HepG2 (cell line): ENCODE results near the gene SEC61B. TPM values are rescaled to one million over a fixed set of nuclear protein-coding genes. Genes with fewer than 3 reads are reported as not detected.

Experiments used
- AFF4 ChIP-seq: sonication (generic); formaldehyde crosslinking; IDR thresholded peaks from 2 replicates; pipeline ENCODE4 v1.4.0; 2020; ENCODE audit warnings: missing genetic modification reagents
- DMAP1 ChIP-seq: IDR thresholded peaks from 2 replicates; pipeline ENCODE4 v1.6.1; 2016
- FOSL2 ChIP-seq: sonication (generic); formaldehyde crosslinking; IDR thresholded peaks from 2 replicates; pipeline ENCODE4 v1.4.0; 2020; ENCODE audit warnings: missing genetic modification reagents
- GABPA ChIP-seq, 2 experiments: IDR thresholded peaks; 2 replicates each; pipeline ENCODE4 v1.6.1; 2011 to 2016; ENCODE audit warnings: low read depth in 2 of 2, low read length in 1 of 2, missing biosample characterization in 1 of 2, missing genetic modification characterization in 1 of 2
- IKZF5 ChIP-seq: IDR thresholded peaks from 2 replicates; pipeline ENCODE4 v1.6.1; 2018; ENCODE audit warnings: missing genetic modification reagents, mild to moderate bottlenecking, missing compliant biosample characterization
- IRF2 ChIP-seq: IDR thresholded peaks from 2 replicates; pipeline ENCODE4 v1.6.1; 2018; ENCODE audit warnings: missing genetic modification reagents, missing compliant biosample characterization
- ISL2 ChIP-seq: sonication (generic); formaldehyde crosslinking; IDR thresholded peaks from 2 replicates; pipeline ENCODE4 v1.5.0; 2020; ENCODE audit warnings: missing genetic modification reagents
- XBP1 ChIP-seq: sonication (generic); formaldehyde crosslinking; IDR thresholded peaks from 2 replicates; pipeline ENCODE4 v1.5.0; 2020; ENCODE audit warnings: missing genetic modification reagents
- ZNF451 ChIP-seq: sonication (generic); formaldehyde crosslinking; IDR thresholded peaks from 2 replicates; pipeline ENCODE4 v1.5.0; 2020; ENCODE audit warnings: mild to moderate bottlenecking, missing genetic modification reagents
- ZNF616 ChIP-seq: sonication (generic); formaldehyde crosslinking; IDR thresholded peaks from 2 replicates; pipeline ENCODE4 v1.5.0; 2020; ENCODE audit warnings: low read depth, mild to moderate bottlenecking, missing genetic modification reagents
- ZNF646 ChIP-seq: sonication (generic); formaldehyde crosslinking; IDR thresholded peaks from 2 replicates; pipeline ENCODE4 v1.9.0; 2021; ENCODE audit warnings: mild to moderate bottlenecking, missing genetic modification reagents
- ZNF83 ChIP-seq: sonication (generic); formaldehyde crosslinking; IDR thresholded peaks from 2 replicates; pipeline ENCODE4 v1.4.0; 2020; ENCODE audit warnings: missing genetic modification reagents, mild to moderate bottlenecking, borderline replicate concordance
- ZNF841 ChIP-seq: sonication (generic); formaldehyde crosslinking; IDR thresholded peaks from 2 replicates; pipeline ENCODE4 v1.8.1; 2023; ENCODE audit warnings: missing genetic modification reagents, borderline replicate concordance
- polyA plus RNA-seq, 8 experiments: library from polyadenylated mRNA; depleted of rRNA in 3 of 8; stranded (reverse) in 7 of 8; unstranded in 1 of 8; fragments of >200 nt; fragmentation: Illumina TruSeq in 4 of 8; extraction: Trizol in 4 of 8; gene quantifications; 2 replicates each; pipeline versions ENCODE4 v1.2.1 to v1.2.3, GENCODE V29; 2011 to 2016; ENCODE audit warnings: low read depth in 4 of 8, missing spikeins in 1 of 8, mixed read lengths in 1 of 8; ENCODE audit not compliant: insufficient read depth in 1 of 8
- total RNA-seq, 5 experiments: library from RNA; depleted of rRNA; stranded (reverse); fragments of >200 nt; fragmentation: Illumina TruSeq; extraction: Trizol; gene quantifications; 2 replicates each; pipeline ENCODE4 v1.2.3, GENCODE V29; 2016; ENCODE audit warnings: low read depth in 1 of 5
- TF ChIP-seq, protein P1 (sequence below): sonication (generic); formaldehyde crosslinking; IDR thresholded peaks from 2 replicates; pipeline ENCODE4 v1.4.0; 2020; ENCODE audit warnings: mild to moderate bottlenecking, missing genetic modification reagents

SEC61B gene
- total and polyA plus RNA-seq, 2 of the 13 experiments (the other 11 are each of a cell fraction or from before 2014, with no cell fraction given), result 191 to 368 TPM

GRCh38 chr9:99221621-99222415 is at the start of gene SEC61B, which contains the start of gene ALG2 (continued):
- TF ChIP-seq, protein P1, sequence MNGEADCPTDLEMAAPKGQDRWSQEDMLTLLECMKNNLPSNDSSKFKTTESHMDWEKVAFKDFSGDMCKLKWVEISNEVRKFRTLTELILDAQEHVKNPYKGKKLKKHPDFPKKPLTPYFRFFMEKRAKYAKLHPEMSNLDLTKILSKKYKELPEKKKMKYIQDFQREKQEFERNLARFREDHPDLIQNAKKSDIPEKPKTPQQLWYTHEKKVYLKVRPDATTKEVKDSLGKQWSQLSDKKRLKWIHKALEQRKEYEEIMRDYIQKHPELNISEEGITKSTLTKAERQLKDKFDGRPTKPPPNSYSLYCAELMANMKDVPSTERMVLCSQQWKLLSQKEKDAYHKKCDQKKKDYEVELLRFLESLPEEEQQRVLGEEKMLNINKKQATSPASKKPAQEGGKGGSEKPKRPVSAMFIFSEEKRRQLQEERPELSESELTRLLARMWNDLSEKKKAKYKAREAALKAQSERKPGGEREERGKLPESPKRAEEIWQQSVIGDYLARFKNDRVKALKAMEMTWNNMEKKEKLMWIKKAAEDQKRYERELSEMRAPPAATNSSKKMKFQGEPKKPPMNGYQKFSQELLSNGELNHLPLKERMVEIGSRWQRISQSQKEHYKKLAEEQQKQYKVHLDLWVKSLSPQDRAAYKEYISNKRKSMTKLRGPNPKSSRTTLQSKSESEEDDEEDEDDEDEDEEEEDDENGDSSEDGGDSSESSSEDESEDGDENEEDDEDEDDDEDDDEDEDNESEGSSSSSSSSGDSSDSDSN (CRISPR knock-in tag), result peak; percentile 91
- TF ChIP-seq ISL2 (CRISPR knock-in tag), result peak; percentile 8; the same call in 1 of the 2 replicates
- no peak for TF ChIP-seq AFF4
- peak; percentile 14; the same call in 1 of the 2 replicates for TF ChIP-seq ZNF646 (CRISPR knock-in tag)
- TF ChIP-seq IKZF5 (CRISPR knock-in tag), result peak; percentile 58; the same call in 1 of the 2 replicates
- TF ChIP-seq GABPA (IDR thresholded peaks at IDR 0.05; ENCODE audit: low read depth, low read length), result no peak
- TF ChIP-seq GABPA (CRISPR knock-in tag; IDR thresholded peaks at IDR 0.05; ENCODE audit: low read depth), result peak; percentile 53; the same call in 1 of the 2 replicates
- peak; percentile 68 for TF ChIP-seq DMAP1 (CRISPR knock-in tag)
- 0 out of 2 replicates have a peak, but pooled peaks have one; percentile 7 for TF ChIP-seq ZNF83 (CRISPR knock-in tag)
- peak; percentile 99 for TF ChIP-seq XBP1
- 0 out of 2 replicates have a peak, but pooled peaks have one; percentile 49 for TF ChIP-seq IRF2 (CRISPR knock-in tag)
- TF ChIP-seq ZNF616 (CRISPR knock-in tag), result no peak; the same call in 1 of the 2 replicates
- peak; percentile 17 for TF ChIP-seq FOSL2 (CRISPR knock-in tag)
- no peak for TF ChIP-seq ZNF841 (CRISPR knock-in tag)
- TF ChIP-seq ZNF451 (CRISPR knock-in tag), result peak; percentile 90
